ENCODE results near the gene DAPK2.

Gene DAPK2

GRCh38 chr15:64052925-64053491, 6.7 kb upstream of the DAPK2 start:
- DNase-seq, result no peak

GRCh38 chr15:64051407-64052259, 5.3 kb upstream of the DAPK2 start:
- DNase-seq, result no peak

GRCh38 chr15:64051093-64051402, 4.8 kb upstream of the DAPK2 start:
- DNase-seq, result no peak

- DNase-seq, result no peak
Observed at GRCh38 chr15:64050281-64051092, 4.2 kb upstream of the DAPK2 start.

- no peak for DNase-seq
Observed at GRCh38 chr15:64048781-64049460, 2.6 kb upstream of the DAPK2 start.

- peak; percentile 32 for DNase-seq
Observed at GRCh38 chr15:64045774-64046420, 388 bp downstream of the DAPK2 start.

GRCh38 chr15:64045101-64045435, 1.2 kb downstream of the DAPK2 start:
- DNase-seq, result no peak

GRCh38 chr15:64044300-64045100, 1.8 kb downstream of the DAPK2 start:
- no peak for DNase-seq

GRCh38 chr15:64038878-64039610, 7.2 kb downstream of the DAPK2 start:
- DNase-seq, result no peak

- no peak for DNase-seq
Observed at GRCh38 chr15:64037966-64038365, 8.3 kb downstream of the DAPK2 start.

- no peak for DNase-seq
Observed at GRCh38 chr15:64037116-64037515, 9.2 kb downstream of the DAPK2 start.

GRCh38 chr15:64035525-64035924, 10.8 kb downstream of the DAPK2 start:
- no peak for DNase-seq

- DNase-seq, result no peak
Observed at GRCh38 chr15:64034519-64034918, 11.8 kb downstream of the DAPK2 start.

GRCh38 chr15:64032329-64032728, 14.0 kb downstream of the DAPK2 start:
- DNase-seq, result no peak

- no peak for DNase-seq
Observed at GRCh38 chr15:64030123-64030522, 16.2 kb downstream of the DAPK2 start.

GRCh38 chr15:64029633-64030032, 16.7 kb downstream of the DAPK2 start:
- DNase-seq, result no peak

GRCh38 chr15:64029110-64029509, 17.2 kb downstream of the DAPK2 start:
- no peak for DNase-seq

GRCh38 chr15:64026591-64026990, 19.7 kb downstream of the DAPK2 start:
- DNase-seq, result no peak

GRCh38 chr15:64024172-64025050, 21.9 kb downstream of the DAPK2 start:
- DNase-seq, result no peak

GRCh38 chr15:64023220-64023619, 23.1 kb downstream of the DAPK2 start:
- no peak for DNase-seq
